ENCODE data around the gene ERBB4.

The ERBB4 gene

GRCh38 chr2:211789982-211790381 is 748.6 kb downstream of the ERBB4 start:
- Histone ChIP-seq H3K36me3 (ENCODE audit: control insufficient read depth, insufficient read depth, low read length) (no peaks in the 10 kb centered on the region), H3K9me3 (ENCODE audit: control insufficient read depth, low read length) (no peaks in the 10 kb centered on the region), H3K27me3 (ENCODE audit: control insufficient read depth, insufficient read depth, low read length) (no peaks in the 10 kb centered on the region), H3K9ac (ENCODE audit: low read length) (no peak overlapping the region), H3K4me1 (ENCODE audit: control insufficient read depth, insufficient read depth, low read length) (no peaks in the 10 kb centered on the region), H3K4me3 (ENCODE audit: low read length) (no peak overlapping the region)

GRCh38 chr2:211766689-211767088 is 771.9 kb downstream of the ERBB4 start:
- H3K9me3 ChIP-seq (ENCODE audit: control insufficient read depth, low read length) = no peaks in the 10 kb centered on the region
- no peaks in the 10 kb centered on the region for H3K27me3 ChIP-seq (ENCODE audit: control insufficient read depth, insufficient read depth, low read length)
- H3K4me3 ChIP-seq (ENCODE audit: low read length) = peak overlapping the region; percentile 7
- H3K36me3 ChIP-seq (ENCODE audit: control insufficient read depth, insufficient read depth, low read length) = no peaks in the 10 kb centered on the region
- H3K4me1 ChIP-seq (ENCODE audit: control insufficient read depth, insufficient read depth, low read length) = no peaks in the 10 kb centered on the region
- no peak overlapping the region for H3K9ac ChIP-seq (ENCODE audit: low read length)

- no peaks in the 10 kb centered on the region for H3K27me3 ChIP-seq (ENCODE audit: control insufficient read depth, insufficient read depth, low read length)
- H3K4me1 ChIP-seq (ENCODE audit: control insufficient read depth, insufficient read depth, low read length) = no peaks in the 10 kb centered on the region
- H3K4me3 ChIP-seq (ENCODE audit: low read length) = no peak overlapping the region
- H3K9me3 ChIP-seq (ENCODE audit: control insufficient read depth, low read length) = no peaks in the 10 kb centered on the region
- H3K36me3 ChIP-seq (ENCODE audit: control insufficient read depth, insufficient read depth, low read length) = no peaks in the 10 kb centered on the region
- no peak overlapping the region for H3K9ac ChIP-seq (ENCODE audit: low read length)
Measured at GRCh38 chr2:211762479-211762878, 776.1 kb downstream of the ERBB4 start.

- no peaks in the 10 kb centered on the region for H3K36me3 ChIP-seq (ENCODE audit: control insufficient read depth, insufficient read depth, low read length)
- no peaks in the 10 kb centered on the region for H3K27me3 ChIP-seq (ENCODE audit: control insufficient read depth, insufficient read depth, low read length)
- H3K9me3 ChIP-seq (ENCODE audit: control insufficient read depth, low read length) = no peaks in the 10 kb centered on the region
- H3K9ac ChIP-seq (ENCODE audit: low read length) = no peak overlapping the region
- no peaks in the 10 kb centered on the region for H3K4me1 ChIP-seq (ENCODE audit: control insufficient read depth, insufficient read depth, low read length)
- H3K4me3 ChIP-seq (ENCODE audit: low read length) = no peak overlapping the region
Measured at GRCh38 chr2:211760103-211760502, 778.5 kb downstream of the ERBB4 start.

- Histone ChIP-seq H3K9me3 (ENCODE audit: control insufficient read depth, low read length) (no peaks in the 10 kb centered on the region), H3K36me3 (ENCODE audit: control insufficient read depth, insufficient read depth, low read length) (no peaks in the 10 kb centered on the region), H3K4me3 (ENCODE audit: low read length) (no peak overlapping the region), H3K9ac (ENCODE audit: low read length) (no peak overlapping the region), H3K4me1 (ENCODE audit: control insufficient read depth, insufficient read depth, low read length) (no peaks in the 10 kb centered on the region), H3K27me3 (ENCODE audit: control insufficient read depth, insufficient read depth, low read length) (no peaks in the 10 kb centered on the region)
Measured at GRCh38 chr2:211756266-211756665, 782.3 kb downstream of the ERBB4 start.

- no peaks in the 10 kb centered on the region for H3K27me3 ChIP-seq (ENCODE audit: control insufficient read depth, insufficient read depth, low read length)
- H3K9me3 ChIP-seq (ENCODE audit: control insufficient read depth, low read length) = no peaks in the 10 kb centered on the region
- no peaks in the 10 kb centered on the region for H3K4me1 ChIP-seq (ENCODE audit: control insufficient read depth, insufficient read depth, low read length)
- H3K4me3 ChIP-seq (ENCODE audit: low read length) = no peak overlapping the region
- no peaks in the 10 kb centered on the region for H3K36me3 ChIP-seq (ENCODE audit: control insufficient read depth, insufficient read depth, low read length)
- H3K9ac ChIP-seq (ENCODE audit: low read length) = no peak overlapping the region
Measured at GRCh38 chr2:211755187-211755586, 783.4 kb downstream of the ERBB4 start.

- Histone ChIP-seq H3K9me3 (ENCODE audit: control insufficient read depth, low read length) (no peaks in the 10 kb centered on the region), H3K36me3 (ENCODE audit: control insufficient read depth, insufficient read depth, low read length) (no peaks in the 10 kb centered on the region), H3K9ac (ENCODE audit: low read length) (no peak overlapping the region), H3K4me1 (ENCODE audit: control insufficient read depth, insufficient read depth, low read length) (no peaks in the 10 kb centered on the region), H3K4me3 (ENCODE audit: low read length) (no peak overlapping the region), H3K27me3 (ENCODE audit: control insufficient read depth, insufficient read depth, low read length) (no peaks in the 10 kb centered on the region)
Measured at GRCh38 chr2:211751848-211752247, 786.8 kb downstream of the ERBB4 start.

GRCh38 chr2:211748339-211748738 is 790.3 kb downstream of the ERBB4 start:
- Histone ChIP-seq H3K4me3 (ENCODE audit: low read length) (no peak overlapping the region), H3K9me3 (ENCODE audit: control insufficient read depth, low read length) (no peaks in the 10 kb centered on the region), H3K36me3 (ENCODE audit: control insufficient read depth, insufficient read depth, low read length) (no peaks in the 10 kb centered on the region), H3K27me3 (ENCODE audit: control insufficient read depth, insufficient read depth, low read length) (no peaks in the 10 kb centered on the region), H3K9ac (ENCODE audit: low read length) (no peak overlapping the region), H3K4me1 (ENCODE audit: control insufficient read depth, insufficient read depth, low read length) (no peaks in the 10 kb centered on the region)

- Histone ChIP-seq H3K4me3 (ENCODE audit: low read length) (no peak overlapping the region), H3K9me3 (ENCODE audit: control insufficient read depth, low read length) (no peaks in the 10 kb centered on the region), H3K4me1 (ENCODE audit: control insufficient read depth, insufficient read depth, low read length) (no peaks in the 10 kb centered on the region), H3K27me3 (ENCODE audit: control insufficient read depth, insufficient read depth, low read length) (no peaks in the 10 kb centered on the region), H3K36me3 (ENCODE audit: control insufficient read depth, insufficient read depth, low read length) (no peaks in the 10 kb centered on the region), H3K9ac (ENCODE audit: low read length) (no peak overlapping the region)
Measured at GRCh38 chr2:211745295-211746097, 793.1 kb downstream of the ERBB4 start.

GRCh38 chr2:211744379-211744778 is 794.2 kb downstream of the ERBB4 start:
- no peaks in the 10 kb centered on the region for H3K27me3 ChIP-seq (ENCODE audit: control insufficient read depth, insufficient read depth, low read length)
- no peaks in the 10 kb centered on the region for H3K9me3 ChIP-seq (ENCODE audit: control insufficient read depth, low read length)
- H3K9ac ChIP-seq (ENCODE audit: low read length) = no peak overlapping the region
- no peaks in the 10 kb centered on the region for H3K36me3 ChIP-seq (ENCODE audit: control insufficient read depth, insufficient read depth, low read length)
- H3K4me1 ChIP-seq (ENCODE audit: control insufficient read depth, insufficient read depth, low read length) = no peaks in the 10 kb centered on the region
- no peak overlapping the region for H3K4me3 ChIP-seq (ENCODE audit: low read length)

- H3K9me3 ChIP-seq (ENCODE audit: control insufficient read depth, low read length) = no peaks in the 10 kb centered on the region
- H3K9ac ChIP-seq (ENCODE audit: low read length) = no peak overlapping the region
- H3K4me1 ChIP-seq (ENCODE audit: control insufficient read depth, insufficient read depth, low read length) = no peaks in the 10 kb centered on the region
- no peak overlapping the region for H3K4me3 ChIP-seq (ENCODE audit: low read length)
- no peaks in the 10 kb centered on the region for H3K36me3 ChIP-seq (ENCODE audit: control insufficient read depth, insufficient read depth, low read length)
- no peaks in the 10 kb centered on the region for H3K27me3 ChIP-seq (ENCODE audit: control insufficient read depth, insufficient read depth, low read length)
Measured at GRCh38 chr2:211741966-211742365, 796.6 kb downstream of the ERBB4 start.

GRCh38 chr2:211737282-211737681 is 801.3 kb downstream of the ERBB4 start:
- Histone ChIP-seq H3K9ac (ENCODE audit: low read length) (no peak overlapping the region), H3K9me3 (ENCODE audit: control insufficient read depth, low read length) (no peaks in the 10 kb centered on the region), H3K4me3 (ENCODE audit: low read length) (no peak overlapping the region), H3K27me3 (ENCODE audit: control insufficient read depth, insufficient read depth, low read length) (no peaks in the 10 kb centered on the region), H3K4me1 (ENCODE audit: control insufficient read depth, insufficient read depth, low read length) (no peaks in the 10 kb centered on the region), H3K36me3 (ENCODE audit: control insufficient read depth, insufficient read depth, low read length) (no peaks in the 10 kb centered on the region)

GRCh38 chr2:211730215-211730614 is 808.4 kb downstream of the ERBB4 start:
- Histone ChIP-seq H3K9me3 (ENCODE audit: control insufficient read depth, low read length) (no peaks in the 10 kb centered on the region), H3K36me3 (ENCODE audit: control insufficient read depth, insufficient read depth, low read length) (no peaks in the 10 kb centered on the region), H3K27me3 (ENCODE audit: control insufficient read depth, insufficient read depth, low read length) (no peaks in the 10 kb centered on the region), H3K4me3 (ENCODE audit: low read length) (no peak overlapping the region), H3K4me1 (ENCODE audit: control insufficient read depth, insufficient read depth, low read length) (no peaks in the 10 kb centered on the region), H3K9ac (ENCODE audit: low read length) (no peak overlapping the region)
